HepG2 (cell line): Measurements from ENCODE around the gene SLC38A9. TPM values are rescaled to one million over a fixed set of nuclear protein-coding genes. Genes with fewer than 3 reads are reported as not detected.

ENCODE experiments used
- ATAC-seq: fragments of 200-7000 bp; cut with Tn5 transposase; 3 replicates; pipeline ENCODE4 v1.9.1; 2020; ENCODE audit warnings: mild to moderate bottlenecking, moderate library complexity
- BruUV-seq: library from RNA; stranded (reverse); fragments of 400-500 nt; replicated peaks from 2 replicates; lab custom pipeline; 2021; lab: Mats Ljungman, UMichigan
- CTCF ChIA-PET: fragments of 300-600 bp; formaldehyde crosslinking; extraction: SDS; loops from one replicate; lab custom pipeline; 2021; ENCODE audit warnings: low total read pairs, inconsistent platforms, low intra/inter-chr PET ratio; lab: Yijun Ruan, JAX
- POLR2A ChIA-PET: fragments of 350-600 bp; sonication (Branson Sonifier 250); formaldehyde crosslinking; loops from one replicate; lab custom pipeline; 2020; ENCODE audit warnings: antibody characterized with exemption, inconsistent platforms; lab: Yijun Ruan, JAX
- DNase-seq: peaks from one replicate; pipeline ENCODE4 v3.0.0-alpha.2; 2015; ENCODE audit warnings: low spot score
- FAIRE-seq: peaks from 3 replicates; lab custom pipeline; 2011; peaks lifted over from hg19 to GRCh38; lab: Jason Lieb, UNC
- H2AFZ ChIP-seq: one replicate; pipeline ENCODE4 v1.6.1; 2011; ENCODE audit warnings: low read length, inconsistent platforms
- H3K27ac ChIP-seq: fragments of 300-600 bp; 3 replicates; pipeline ENCODE4 v1.8.0; 2011; ENCODE audit warnings: mixed run types, mild to moderate bottlenecking, mixed read lengths, low read length, inconsistent platforms; ENCODE audit not compliant: insufficient read depth; ENCODE audit errors: extremely low read length
- H3K27me3 ChIP-seq, 2 experiments: fragments of 200-600 bp in 1 of 2; 2 replicates in 1 of 2; 3 replicates in 1 of 2; pipeline versions ENCODE4 v1.6.0 to v1.8.0; 2011; ENCODE audit warnings: low read length in 2 of 2, mild to moderate bottlenecking in 2 of 2, moderate library complexity in 2 of 2, inconsistent platforms in 1 of 2; ENCODE audit not compliant: insufficient read depth in 2 of 2, control insufficient read depth in 1 of 2
- H3K36me3 ChIP-seq, 2 experiments: fragments of 200-600 bp in 1 of 2; replicated peaks in 1 of 2; 2 replicates in 1 of 2; 3 replicates in 1 of 2; pipeline versions ENCODE4 v1.5.1 to v1.8.0; 2011; ENCODE audit warnings: low read length in 2 of 2, inconsistent platforms in 1 of 2; ENCODE audit not compliant: insufficient read depth in 2 of 2, control insufficient read depth in 1 of 2
- H3K4me1 ChIP-seq: 2 replicates; pipeline ENCODE4 v1.5.1; 2012; ENCODE audit warnings: low read length, inconsistent platforms; ENCODE audit not compliant: insufficient read depth
- H3K4me2 ChIP-seq: 2 replicates; pipeline ENCODE4 v1.6.0; 2011; ENCODE audit warnings: low read depth, low read length, inconsistent platforms
- H3K4me3 ChIP-seq, 3 experiments: fragments of 200-600 bp in 1 of 3; sonication (generic), shearing (Covaris generic) in 1 of 3; replicated peaks in 1 of 3; 2 replicates each; pipeline ENCODE4 v1.5.1; 2011 to 2016; ENCODE audit warnings: low read length in 3 of 3, inconsistent platforms in 2 of 3, low read depth in 2 of 3, mild to moderate bottlenecking in 2 of 3, control low read depth in 1 of 3, mixed read lengths in 1 of 3; ENCODE audit not compliant: insufficient read depth in 1 of 3
- H3K79me2 ChIP-seq: one replicate; pipeline ENCODE4 v1.6.1; 2011; ENCODE audit warnings: low read length, inconsistent platforms; ENCODE audit not compliant: insufficient read depth
- H3K9ac ChIP-seq: 2 replicates; pipeline ENCODE4 v1.6.0; 2011; ENCODE audit warnings: mild to moderate bottlenecking, low read depth, low read length, inconsistent platforms; ENCODE audit not compliant: insufficient read depth
- H3K9me3 ChIP-seq: 2 replicates; pipeline ENCODE4 v1.5.1; 2012; ENCODE audit warnings: mild to moderate bottlenecking, low read length
- H4K20me1 ChIP-seq: 2 replicates; pipeline ENCODE4 v1.6.0; 2011; ENCODE audit warnings: inconsistent platforms, mild to moderate bottlenecking, low read length, moderate library complexity; ENCODE audit not compliant: insufficient read depth
- ELF4 ChIP-seq: sonication (generic); formaldehyde crosslinking; IDR thresholded peaks from 2 replicates; pipeline ENCODE4 v1.5.0; 2020; ENCODE audit warnings: missing genetic modification reagents, mild to moderate bottlenecking, moderate library complexity, borderline replicate concordance
- FOSL1 ChIP-seq: sonication (generic); formaldehyde crosslinking; IDR thresholded peaks from 2 replicates; pipeline ENCODE4 v1.9.0; 2021; ENCODE audit warnings: missing genetic modification reagents, borderline replicate concordance
- KDM5B ChIP-seq: sonication (generic); formaldehyde crosslinking; IDR thresholded peaks from 2 replicates; pipeline ENCODE4 v1.4.0; 2020; ENCODE audit warnings: missing genetic modification reagents, mild to moderate bottlenecking, borderline replicate concordance
- NR1H2 ChIP-seq: sonication (generic); formaldehyde crosslinking; IDR thresholded peaks from 2 replicates; pipeline ENCODE4 v1.8.1; 2022; ENCODE audit warnings: low read depth, missing genetic modification reagents, borderline replicate concordance
- SOX5 ChIP-seq: IDR thresholded peaks from 2 replicates; pipeline ENCODE4 v1.6.1; 2016; ENCODE audit warnings: borderline replicate concordance
- STAG1 ChIP-seq: sonication (generic); formaldehyde crosslinking; IDR thresholded peaks from 2 replicates; pipeline ENCODE4 v1.4.0; 2020; ENCODE audit warnings: missing genetic modification reagents
- ZBTB7B ChIP-seq: sonication (generic); formaldehyde crosslinking; IDR thresholded peaks from 2 replicates; pipeline ENCODE4 v1.4.0; 2020; ENCODE audit warnings: missing genetic modification reagents
- ZNF230 ChIP-seq: sonication (generic); formaldehyde crosslinking; IDR thresholded peaks from 2 replicates; pipeline ENCODE4 v1.4.0; 2020; ENCODE audit warnings: mild to moderate bottlenecking, missing genetic modification reagents
- ZNF567 ChIP-seq: sonication (generic); formaldehyde crosslinking; IDR thresholded peaks from 2 replicates; pipeline ENCODE4 v1.8.1; 2023; ENCODE audit warnings: mild to moderate bottlenecking, missing genetic modification reagents, borderline replicate concordance
- WGBS: methylation state at CpG from one replicate; pipeline ENCODE4 v1.1.6; 2017; ENCODE audit warnings: low lambda C conversion rate; 5-methylcytosine and 5-hydroxymethylcytosine counted together
- in situ Hi-C: cut with HindIII; loops from 2 replicates; pipeline ENCODE4 v1.10.0; 2017; ENCODE audit warnings: low pct_unique_long_range_greater_than_20kb; ENCODE audit not compliant: extremely low pct_ligation_motif_present
- intact Hi-C: fragments of 100-400 bp; cut with micrococcal nuclease; formaldehyde crosslinking; loops from one replicate; pipeline ENCODE4 v1.10.0; 2022; ENCODE audit not compliant: unreplicated experiment
- polyA plus RNA-seq, 8 experiments: library from polyadenylated mRNA; depleted of rRNA in 3 of 8; stranded (reverse) in 7 of 8; unstranded in 1 of 8; fragments of >200 nt; fragmentation: Illumina TruSeq in 4 of 8; extraction: Trizol in 4 of 8; gene quantifications; 2 replicates each; pipeline versions ENCODE4 v1.2.1 to v1.2.3, GENCODE V29; 2011 to 2016; ENCODE audit warnings: low read depth in 4 of 8, missing spikeins in 1 of 8, mixed read lengths in 1 of 8; ENCODE audit not compliant: insufficient read depth in 1 of 8
- total RNA-seq, 5 experiments: library from RNA; depleted of rRNA; stranded (reverse); fragments of >200 nt; fragmentation: Illumina TruSeq; extraction: Trizol; gene quantifications; 2 replicates each; pipeline ENCODE4 v1.2.3, GENCODE V29; 2016; ENCODE audit warnings: low read depth in 1 of 5
- TF ChIP-seq, protein P1 (sequence below): sonication (generic); formaldehyde crosslinking; IDR thresholded peaks from 2 replicates; pipeline ENCODE4 v1.5.0; 2020; ENCODE audit warnings: missing genetic modification reagents

Gene SLC38A9
- total and polyA plus RNA-seq, 2 of the 13 experiments (the other 11 are each of a cell fraction or from before 2014, with no cell fraction given) = 19.3 to 36.0 TPM

DNA sequence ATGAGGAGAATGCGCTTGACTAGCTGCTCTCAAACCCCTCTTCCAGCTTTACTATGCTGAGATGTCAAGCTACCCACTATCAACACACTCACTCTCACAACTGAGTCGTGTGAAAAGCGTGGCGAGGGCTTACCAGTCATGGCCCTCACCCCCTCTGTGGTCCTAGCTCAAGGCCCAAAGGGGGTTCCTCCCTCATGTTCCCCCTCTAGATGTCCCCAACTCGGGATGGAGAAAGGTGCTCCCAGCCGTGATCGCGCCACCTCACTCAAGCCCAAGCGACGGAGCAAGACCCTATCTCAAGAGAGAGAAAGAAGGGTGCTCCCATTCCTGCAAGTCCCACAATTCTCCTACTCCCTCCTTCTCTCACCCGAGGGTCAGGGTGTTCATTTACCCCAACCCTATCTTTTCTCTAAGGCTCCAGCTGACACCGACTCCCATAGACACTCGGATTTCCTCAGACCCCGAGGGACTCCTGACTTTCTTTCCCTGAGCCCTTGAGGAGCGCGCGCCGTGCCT, 559 bp downstream of the SLC38A9 start:
- 7% methylated on average over 15 of the region's 18 CpGs for WGBS
- 0 out of 5 replicates have a peak, but pooled peaks cover 0 to 4% of the 10 kb centered on the region in 2 experiments for H3K36me3 ChIP-seq
- DNase-seq (no peak), ATAC-seq (peak; percentile 12; the same call in 2 of the 3 replicates), FAIRE-seq (no peak)
- peak overlapping the region; percentile 98 for H3K4me2 ChIP-seq
- peak overlapping the region; percentile 78 for H3K9ac ChIP-seq
- 0 out of 2 replicates have a peak, but pooled peaks have one; percentile 6 for TF ChIP-seq KDM5B
- TF ChIP-seq ELF4 (CRISPR knock-in tag) = 0 out of 2 replicates have a peak, but pooled peaks have one; percentile 17
- TF ChIP-seq ZNF230 = no peak
- no peak for TF ChIP-seq NR1H2 (CRISPR knock-in tag)
- TF ChIP-seq ZBTB7B = 0 out of 2 replicates have a peak, but pooled peaks have one; percentile 34
- intact Hi-C loops (no loop called here), in situ Hi-C loops (no loop called here)
- peak overlapping the region; percentile 48 for H3K27ac ChIP-seq
- H2AFZ ChIP-seq = peak overlapping the region; percentile 69
- no peaks in the 10 kb centered on the region for H3K9me3 ChIP-seq
- H3K27me3 ChIP-seq = no peaks in the 10 kb centered on the region; a peak in 1 of 5 replicates
- BruUV-seq = TSS peak; percentile 76
- no peaks in the 10 kb centered on the region for H4K20me1 ChIP-seq
- ChIA-PET CTCF (no interaction called here), POLR2A (interaction anchor here (1.4 kb wide), 1 partner anchor 404 kb away, joined by 3 read pairs; the partner anchor contains the start of genes DHX29 and MTREX)
- H3K4me1 ChIP-seq = peaks cover 22% of the 10 kb centered on the region
- H3K4me3 ChIP-seq = peak overlapping the region; percentile 89 to 96 (median 95)
- peaks cover 7% of the 10 kb centered on the region for H3K79me2 ChIP-seq

DNA sequence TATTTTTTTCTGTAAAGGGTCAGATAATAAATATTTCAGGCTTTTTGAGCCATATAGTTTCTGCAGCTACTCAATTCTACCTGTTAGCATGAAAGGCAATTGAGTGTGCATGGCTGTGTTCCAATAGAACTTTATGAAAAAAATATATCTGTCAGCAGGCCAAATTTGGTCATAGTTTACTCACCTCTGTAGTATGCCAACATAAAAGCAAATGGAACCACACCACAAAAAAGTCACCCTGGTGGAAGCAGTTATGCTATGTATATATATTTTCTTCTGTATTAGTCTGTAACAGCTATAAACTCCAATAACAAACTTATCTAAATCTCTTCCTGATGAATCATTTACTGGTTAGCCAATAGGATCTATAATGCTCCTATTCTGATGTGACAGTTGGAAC, 3.4 kb downstream of the SLC38A9 start:
- no peaks in the 10 kb centered on the region for H4K20me1 ChIP-seq
- ATAC-seq (no peak), FAIRE-seq (no peak), DNase-seq (no peak)
- POLR2A ChIA-PET = no interaction called here
- BruUV-seq = no TSS peak
- no peaks in the 10 kb centered on the region for H3K9me3 ChIP-seq
- H3K27me3 ChIP-seq = no peaks in the 10 kb centered on the region; a peak in 1 of 5 replicates
- no peak overlapping the region for H3K4me3 ChIP-seq
- CTCF ChIA-PET = interaction anchor here (0.7 kb wide), 1 partner anchor 352 kb away, joined by 3 read pairs; no protein-coding TSS in a partner anchor
- no peak overlapping the region for H3K9ac ChIP-seq
- peaks cover 7% of the 10 kb centered on the region for H3K79me2 ChIP-seq
- no peak overlapping the region for H2AFZ ChIP-seq
- peaks cover 10% of the 10 kb centered on the region for H3K4me1 ChIP-seq
- H3K27ac ChIP-seq = no peak overlapping the region
- intact Hi-C loops (no loop called here), in situ Hi-C loops (no loop called here)
- H3K36me3 ChIP-seq = peaks cover 0 to 6% of the 10 kb centered on the region in 2 experiments; a peak in 1 of 5 replicates
- H3K4me2 ChIP-seq = no peak overlapping the region
- TF ChIP-seq, protein P1, sequence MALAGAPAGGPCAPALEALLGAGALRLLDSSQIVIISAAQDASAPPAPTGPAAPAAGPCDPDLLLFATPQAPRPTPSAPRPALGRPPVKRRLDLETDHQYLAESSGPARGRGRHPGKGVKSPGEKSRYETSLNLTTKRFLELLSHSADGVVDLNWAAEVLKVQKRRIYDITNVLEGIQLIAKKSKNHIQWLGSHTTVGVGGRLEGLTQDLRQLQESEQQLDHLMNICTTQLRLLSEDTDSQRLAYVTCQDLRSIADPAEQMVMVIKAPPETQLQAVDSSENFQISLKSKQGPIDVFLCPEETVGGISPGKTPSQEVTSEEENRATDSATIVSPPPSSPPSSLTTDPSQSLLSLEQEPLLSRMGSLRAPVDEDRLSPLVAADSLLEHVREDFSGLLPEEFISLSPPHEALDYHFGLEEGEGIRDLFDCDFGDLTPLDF (CRISPR knock-in tag) = no peak
- TF ChIP-seq ZNF567 (CRISPR knock-in tag) = no peak
- no peak for TF ChIP-seq FOSL1
- TF ChIP-seq STAG1 = no peak
- TF ChIP-seq SOX5 (CRISPR knock-in tag) = no peak
